ENCODE results near the gene MVB12B. TPM values are rescaled to one million over a fixed set of nuclear protein-coding genes. Genes with fewer than 3 reads are reported as not detected.
A peak's percentile ranks its signal among the peaks of the same experiment; 100 is the strongest.

Gene MVB12B
- total RNA-seq, 1 donor = 5.4 TPM

DNA sequence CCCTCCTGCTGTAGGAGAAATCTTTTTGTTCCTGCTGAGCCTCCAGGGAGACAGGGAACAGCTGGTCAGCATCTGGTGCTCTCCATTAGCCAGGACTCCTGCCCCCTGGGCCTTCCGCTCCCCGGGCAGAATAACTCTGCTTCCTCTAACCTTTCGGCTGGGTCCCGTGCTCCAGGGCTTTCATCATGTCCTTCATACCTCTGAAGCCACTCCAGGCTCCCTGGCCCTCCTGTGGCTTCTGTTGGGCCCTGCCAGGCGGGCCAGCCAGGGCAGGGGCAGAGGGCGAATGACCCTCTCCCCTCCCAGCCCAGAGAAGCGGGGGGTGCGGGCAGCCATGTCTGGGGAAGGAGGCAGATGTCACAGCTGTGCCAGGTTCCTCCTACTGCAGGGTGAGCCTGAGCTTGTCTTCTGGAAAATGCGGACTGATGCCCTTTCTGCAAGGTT lies 205.4 kb downstream of the MVB12B start:
- H3K79me2 ChIP-seq (ENCODE audit: insufficient read depth, low read length) = no peaks in the 10 kb centered on the region
- H3K36me3 ChIP-seq (ENCODE audit: insufficient read depth, low read length) = no peaks in the 10 kb centered on the region
- H3K27me3 ChIP-seq (ENCODE audit: insufficient read depth, low read length) = peaks cover 83% of the 10 kb centered on the region
- H3K4me3 ChIP-seq (ENCODE audit: insufficient read depth, low read length) = no peak overlapping the region
- H3K4me2 ChIP-seq (ENCODE audit: insufficient read depth, low read length) = no peak overlapping the region
- peak; percentile 51 for DNase-seq (ENCODE audit: insufficient read length, low spot score, missing footprints)
- H4K20me1 ChIP-seq (ENCODE audit: insufficient read depth, low read length) = no peaks in the 10 kb centered on the region
- TF ChIP-seq, protein P1, sequence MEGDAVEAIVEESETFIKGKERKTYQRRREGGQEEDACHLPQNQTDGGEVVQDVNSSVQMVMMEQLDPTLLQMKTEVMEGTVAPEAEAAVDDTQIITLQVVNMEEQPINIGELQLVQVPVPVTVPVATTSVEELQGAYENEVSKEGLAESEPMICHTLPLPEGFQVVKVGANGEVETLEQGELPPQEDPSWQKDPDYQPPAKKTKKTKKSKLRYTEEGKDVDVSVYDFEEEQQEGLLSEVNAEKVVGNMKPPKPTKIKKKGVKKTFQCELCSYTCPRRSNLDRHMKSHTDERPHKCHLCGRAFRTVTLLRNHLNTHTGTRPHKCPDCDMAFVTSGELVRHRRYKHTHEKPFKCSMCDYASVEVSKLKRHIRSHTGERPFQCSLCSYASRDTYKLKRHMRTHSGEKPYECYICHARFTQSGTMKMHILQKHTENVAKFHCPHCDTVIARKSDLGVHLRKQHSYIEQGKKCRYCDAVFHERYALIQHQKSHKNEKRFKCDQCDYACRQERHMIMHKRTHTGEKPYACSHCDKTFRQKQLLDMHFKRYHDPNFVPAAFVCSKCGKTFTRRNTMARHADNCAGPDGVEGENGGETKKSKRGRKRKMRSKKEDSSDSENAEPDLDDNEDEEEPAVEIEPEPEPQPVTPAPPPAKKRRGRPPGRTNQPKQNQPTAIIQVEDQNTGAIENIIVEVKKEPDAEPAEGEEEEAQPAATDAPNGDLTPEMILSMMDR (IDR thresholded peaks at IDR 0.05; ENCODE audit: extremely low read depth, low read depth, low read length) = no peak
- no peak overlapping the region for H3K27ac ChIP-seq (ENCODE audit: low read depth, low read length)
- no peaks in the 10 kb centered on the region for H3K9me3 ChIP-seq (ENCODE audit: low read depth, low read length)
- H2AFZ ChIP-seq (ENCODE audit: low read length) = no peak overlapping the region
- H3K4me1 ChIP-seq (ENCODE audit: insufficient read depth, low read length) = no peaks in the 10 kb centered on the region

DNA sequence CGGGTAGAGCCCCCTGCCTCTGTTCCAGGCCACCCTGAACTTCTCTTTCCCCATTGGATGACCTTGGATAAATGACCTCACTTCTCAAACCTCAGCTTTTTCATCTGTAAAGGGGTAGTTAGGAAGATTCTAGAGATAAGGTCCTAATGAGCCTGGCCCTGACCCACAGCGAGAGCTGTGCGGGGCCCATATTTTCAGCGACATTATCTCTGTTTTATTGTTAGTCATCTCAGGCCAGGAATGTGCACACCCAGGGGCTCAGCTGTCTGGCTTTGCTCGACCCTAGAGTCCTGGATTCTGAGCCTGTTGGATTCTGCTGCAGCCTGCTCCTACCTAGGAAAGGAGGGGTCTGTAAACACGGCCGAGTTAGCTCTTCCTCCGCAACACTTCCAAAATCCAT lies 205.9 kb downstream of the MVB12B start:
- H3K27me3 ChIP-seq (ENCODE audit: insufficient read depth, low read length) = peaks cover 85% of the 10 kb centered on the region
- H4K20me1 ChIP-seq (ENCODE audit: insufficient read depth, low read length) = no peaks in the 10 kb centered on the region
- H3K4me1 ChIP-seq (ENCODE audit: insufficient read depth, low read length) = no peaks in the 10 kb centered on the region
- no peaks in the 10 kb centered on the region for H3K36me3 ChIP-seq (ENCODE audit: insufficient read depth, low read length)
- H2AFZ ChIP-seq (ENCODE audit: low read length) = no peak overlapping the region
- peak; percentile 67 for DNase-seq (ENCODE audit: insufficient read length, low spot score, missing footprints)
- H3K27ac ChIP-seq (ENCODE audit: low read depth, low read length) = no peak overlapping the region
- H3K79me2 ChIP-seq (ENCODE audit: insufficient read depth, low read length) = no peaks in the 10 kb centered on the region
- no peaks in the 10 kb centered on the region for H3K9me3 ChIP-seq (ENCODE audit: low read depth, low read length)
- TF ChIP-seq, protein P1 (IDR thresholded peaks at IDR 0.05; ENCODE audit: extremely low read depth, low read depth, low read length) = no peak
- H3K4me3 ChIP-seq (ENCODE audit: insufficient read depth, low read length) = no peak overlapping the region
- H3K4me2 ChIP-seq (ENCODE audit: insufficient read depth, low read length) = no peak overlapping the region

DNA sequence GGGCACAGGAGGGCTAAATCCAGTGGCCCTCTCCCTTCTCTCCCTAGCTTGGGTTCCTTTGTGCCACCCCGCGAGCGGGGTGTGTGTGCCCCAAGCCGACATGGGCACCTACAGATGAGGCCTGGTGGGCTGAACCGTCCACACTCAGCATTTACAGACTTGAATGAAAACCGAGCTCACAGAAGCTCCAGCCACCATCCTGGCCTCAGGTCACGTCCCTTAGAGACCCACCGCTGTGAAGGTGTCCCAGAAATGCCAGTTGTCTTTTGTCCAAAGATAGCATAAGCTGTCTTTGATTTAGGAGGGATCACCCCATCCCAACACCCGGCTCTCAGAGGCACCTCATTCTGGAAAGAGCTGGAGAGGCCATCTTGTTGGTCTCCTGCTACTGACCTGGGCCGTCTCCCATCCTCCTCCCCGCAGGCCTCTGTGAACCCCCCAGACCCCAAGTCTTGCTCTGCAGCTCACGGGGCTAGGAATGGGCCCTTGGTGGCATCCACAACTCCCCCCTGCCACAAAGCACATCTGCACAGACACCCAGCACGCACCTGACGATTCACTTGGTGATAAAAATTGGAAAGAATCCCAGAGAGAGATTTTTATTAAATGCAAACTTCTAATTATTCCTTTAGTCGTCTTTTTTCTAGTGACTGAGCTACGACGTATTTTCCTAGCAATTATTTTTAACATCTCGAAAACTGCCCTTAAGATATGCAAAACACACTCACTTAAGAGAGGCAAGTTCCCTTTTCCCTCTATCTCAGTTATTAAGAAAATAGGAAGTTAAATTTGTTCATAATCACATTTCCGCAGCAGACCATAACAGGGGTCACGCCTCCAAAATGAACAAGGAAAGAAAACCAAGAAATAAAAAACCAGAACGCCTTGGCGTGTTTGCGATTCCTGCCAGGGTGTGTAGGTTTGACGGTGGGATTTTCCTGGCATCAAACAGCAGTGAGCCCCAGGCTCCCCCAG lies 206.6 kb downstream of the MVB12B start:
- no peak overlapping the region for H2AFZ ChIP-seq (ENCODE audit: low read length)
- no peak overlapping the region for H3K4me2 ChIP-seq (ENCODE audit: insufficient read depth, low read length)
- no peaks in the 10 kb centered on the region for H3K9me3 ChIP-seq (ENCODE audit: low read depth, low read length)

DNA sequence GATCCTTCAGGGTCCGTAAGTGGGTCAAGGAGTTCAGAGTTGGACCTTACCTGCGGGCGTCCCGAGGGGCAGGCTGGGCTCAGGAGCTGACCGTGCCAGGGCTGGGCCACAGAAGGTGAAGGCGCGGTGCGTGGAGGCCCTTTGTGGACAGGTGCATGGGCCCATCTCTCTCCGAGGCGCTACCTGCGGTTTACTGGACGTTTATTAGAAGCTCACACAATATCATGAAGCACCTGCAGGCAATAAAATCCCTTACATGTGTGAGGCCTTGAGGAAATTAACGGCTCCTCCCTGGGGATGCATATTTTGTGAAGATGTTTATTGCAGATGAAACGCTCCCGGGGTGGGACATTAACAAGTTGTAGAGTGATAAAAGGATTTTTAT lies 207.3 kb downstream of the MVB12B start:
- Histone ChIP-seq H3K27ac (ENCODE audit: low read depth, low read length) (no peak overlapping the region), H3K9me3 (ENCODE audit: low read depth, low read length) (no peaks in the 10 kb centered on the region), H3K4me1 (ENCODE audit: insufficient read depth, low read length) (no peaks in the 10 kb centered on the region), H4K20me1 (ENCODE audit: insufficient read depth, low read length) (no peaks in the 10 kb centered on the region), H3K4me2 (ENCODE audit: insufficient read depth, low read length) (no peak overlapping the region), H3K79me2 (ENCODE audit: insufficient read depth, low read length) (no peaks in the 10 kb centered on the region), H3K36me3 (ENCODE audit: insufficient read depth, low read length) (no peaks in the 10 kb centered on the region), H3K4me3 (ENCODE audit: insufficient read depth, low read length) (no peak overlapping the region), H2AFZ (ENCODE audit: low read length) (no peak overlapping the region), H3K27me3 (ENCODE audit: insufficient read depth, low read length) (peaks cover 75% of the 10 kb centered on the region)
- TF ChIP-seq, protein P1 (IDR thresholded peaks at IDR 0.05; ENCODE audit: extremely low read depth, low read depth, low read length) = no peak
- DNase-seq (ENCODE audit: insufficient read length, low spot score, missing footprints) = no peak

More for the DNA sequence above, 206.6 kb downstream of the MVB12B start:
- TF ChIP-seq, protein P1 (IDR thresholded peaks at IDR 0.05; ENCODE audit: extremely low read depth, low read depth, low read length) = no peak
- Histone ChIP-seq H3K4me1 (ENCODE audit: insufficient read depth, low read length) (no peaks in the 10 kb centered on the region), H3K36me3 (ENCODE audit: insufficient read depth, low read length) (no peaks in the 10 kb centered on the region), H3K27me3 (ENCODE audit: insufficient read depth, low read length) (peaks cover 82% of the 10 kb centered on the region), H3K27ac (ENCODE audit: low read depth, low read length) (no peak overlapping the region), H4K20me1 (ENCODE audit: insufficient read depth, low read length) (no peaks in the 10 kb centered on the region), H3K79me2 (ENCODE audit: insufficient read depth, low read length) (no peaks in the 10 kb centered on the region), H3K4me3 (ENCODE audit: insufficient read depth, low read length) (no peak overlapping the region)
- peak; percentile 51 for DNase-seq (ENCODE audit: insufficient read length, low spot score, missing footprints)
